Activated CD4-positive, alpha-beta T cell treated with anti-CD3 and anti-CD28 coated beads, Interleukin-2, amount 50 U/mL, for 24 hours (primary cell): ENCODE data around the gene ACSL3.
A peak's percentile ranks its signal among the peaks of the same experiment; 100 is the strongest.
"Not testable (repeated sequence)": the region's sequence is repeated elsewhere in the genome, so short reads cannot be mapped to it uniquely, and the experiment has no call there.

Experiments used
- DNase-seq, 2 donors: peaks; one replicate each; pipeline ENCODE4 v3.0.0-alpha.2; 2020; ENCODE audit warnings: low read depth in 1 of 2, low spot score in 1 of 2

The ACSL3 gene

DNA sequence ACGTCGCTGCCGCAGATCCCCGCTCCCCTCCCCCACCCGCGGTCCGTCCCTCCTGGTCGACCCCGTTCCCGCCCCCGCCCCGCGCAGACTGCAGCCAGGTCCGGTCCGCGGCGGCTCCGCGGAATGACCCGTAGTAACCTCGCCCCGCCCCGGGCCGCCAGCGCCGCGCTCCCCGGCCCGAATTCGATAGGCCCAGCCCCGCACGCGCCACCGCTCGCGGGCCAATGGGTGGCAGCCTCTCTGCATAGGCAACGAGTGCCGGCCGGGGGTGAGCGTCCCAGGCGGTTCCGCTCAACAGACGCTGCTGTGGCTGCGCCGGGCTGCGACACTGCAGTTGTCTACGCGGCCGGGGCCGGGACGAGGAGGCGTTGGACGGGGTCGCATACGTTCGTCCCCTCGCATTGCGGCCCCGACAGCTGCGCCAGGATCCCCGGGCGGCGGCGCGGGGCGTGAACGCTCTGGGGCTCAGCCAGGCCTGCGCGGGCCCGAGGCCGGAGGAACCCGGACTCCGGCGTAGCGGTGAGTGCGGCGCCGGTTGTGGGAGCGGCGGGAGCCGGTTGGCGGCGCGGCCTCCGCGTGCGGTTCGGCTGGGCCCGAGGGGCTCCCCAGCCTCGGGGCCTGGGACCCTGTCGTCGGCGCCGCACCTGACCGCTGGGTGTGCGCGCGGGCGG is at the start of gene ACSL3:
Gene ACSL3 (plus strand): TSS at position 297 of the 671 bp plus-strand sequence. CDS start 47,737 bp downstream, outside the sequence.
- DNase-seq: peak; percentile 87 to 88

DNA sequence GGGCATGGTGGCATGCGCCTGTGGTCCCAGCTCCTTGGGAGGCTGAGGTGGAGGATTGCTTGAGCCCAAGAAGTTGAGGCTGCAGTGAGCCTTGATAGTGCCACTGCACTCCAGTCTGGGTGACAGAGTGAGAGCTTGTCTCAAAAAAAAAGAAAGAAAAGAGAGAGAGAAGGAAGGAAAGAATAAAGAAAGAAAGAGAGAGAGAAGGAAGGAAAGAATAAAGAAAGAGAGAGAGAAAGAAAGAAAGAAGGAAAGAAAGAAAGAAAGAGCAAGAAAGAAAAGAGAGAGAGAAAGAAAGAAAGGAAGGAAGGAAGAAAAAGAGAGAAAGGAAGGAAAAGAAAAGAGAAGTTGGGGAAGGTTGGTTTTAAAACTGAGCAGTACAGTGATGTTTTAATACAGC is 49.0 kb upstream of the ACSL3 start:
- no peak for DNase-seq

DNA sequence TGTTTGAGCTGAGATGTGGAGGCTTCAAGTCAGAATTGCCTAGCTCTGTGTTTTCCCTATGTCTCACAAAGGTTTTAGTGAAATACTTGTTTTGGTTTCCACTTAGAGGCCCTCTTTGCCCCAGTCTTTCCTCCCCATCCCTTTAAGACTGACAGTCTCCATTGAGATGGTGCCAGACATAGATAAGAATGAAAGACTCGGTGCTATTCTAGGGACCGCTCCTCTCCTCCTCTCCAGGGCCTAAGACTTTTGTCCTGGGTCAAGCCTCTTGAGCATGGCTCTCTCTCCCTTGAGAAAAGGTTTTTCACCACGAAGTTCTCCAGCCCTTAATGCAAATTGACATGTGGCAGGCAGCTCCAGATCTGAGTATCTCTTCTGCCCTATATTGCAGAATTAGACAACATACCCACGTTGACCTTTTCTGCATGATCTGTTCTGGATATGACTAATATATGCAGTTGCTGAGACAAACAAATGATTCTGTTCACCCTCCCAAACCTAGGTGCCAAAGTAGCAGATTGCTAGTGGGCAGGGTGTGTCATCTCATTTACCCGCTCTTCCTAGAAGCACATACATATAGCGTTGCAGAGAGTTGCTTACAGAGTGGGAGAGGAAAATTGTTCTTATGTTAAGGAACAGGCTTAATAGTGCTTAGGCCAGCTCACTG is 47.5 kb upstream of the ACSL3 start:
- no peak for DNase-seq

DNA sequence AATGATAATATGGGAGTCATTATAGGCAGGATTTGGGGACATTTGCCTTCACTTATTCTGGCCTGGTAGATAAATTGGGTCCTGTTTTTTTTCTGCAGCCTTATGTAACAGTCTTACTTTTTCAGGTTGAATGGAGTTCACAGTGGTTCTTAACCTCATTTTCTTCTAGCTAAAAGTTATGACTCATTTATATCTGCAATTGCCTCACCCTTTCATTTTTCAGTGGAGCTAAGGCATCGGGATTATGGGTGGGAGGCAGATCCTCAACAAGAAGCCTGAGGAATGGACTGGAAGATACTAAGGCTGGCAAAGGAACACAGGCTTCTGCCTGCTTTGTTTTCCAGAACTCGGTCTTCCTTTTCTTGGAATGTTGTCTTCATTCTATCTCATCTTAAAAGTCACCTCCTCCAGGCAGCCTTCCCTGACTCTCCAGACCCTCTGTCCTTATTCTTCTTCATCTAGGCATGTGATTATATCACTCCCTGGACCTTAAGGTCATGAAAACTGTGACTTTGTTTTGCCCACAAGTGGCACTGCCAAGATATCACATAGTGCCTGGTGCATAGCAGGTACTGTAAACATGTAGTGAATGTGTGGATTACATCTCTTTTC is 41.0 kb upstream of the ACSL3 start:
- DNase-seq: no peak

DNA sequence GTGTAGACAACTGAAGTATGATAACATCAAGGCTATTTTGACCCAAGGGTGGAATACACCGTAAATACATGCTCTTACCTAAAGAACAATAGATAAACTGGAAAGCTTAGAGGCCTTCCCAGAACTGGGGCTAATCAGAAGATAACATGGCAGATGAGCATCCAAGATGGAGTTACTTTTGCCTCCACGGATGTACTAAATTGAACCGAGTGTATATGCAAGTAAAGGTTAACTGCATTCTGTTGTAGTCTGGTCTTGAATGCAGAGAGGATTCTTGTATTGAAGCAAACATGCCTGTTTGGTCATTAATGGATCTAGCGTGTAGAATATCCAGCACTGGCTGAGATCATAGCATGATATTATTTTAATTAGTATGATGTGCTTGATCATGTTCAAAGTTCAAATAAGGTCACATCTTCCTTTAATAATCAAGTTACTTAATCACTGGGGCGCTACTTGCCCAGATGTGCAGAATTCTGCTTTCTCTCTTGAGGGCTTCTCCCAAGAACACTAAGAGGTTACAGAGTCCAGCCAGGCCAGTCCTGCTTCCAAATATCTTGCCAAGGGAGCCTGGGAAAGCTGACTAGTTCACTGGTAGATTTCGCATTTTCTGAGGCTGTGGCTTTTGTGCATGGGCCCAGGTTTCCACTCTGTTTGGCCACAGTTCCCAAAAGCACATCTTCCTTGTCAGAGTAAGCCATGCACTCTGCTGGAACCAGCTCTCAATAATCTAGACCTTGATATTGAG is 37.5 kb upstream of the ACSL3 start:
- DNase-seq: no peak

DNA sequence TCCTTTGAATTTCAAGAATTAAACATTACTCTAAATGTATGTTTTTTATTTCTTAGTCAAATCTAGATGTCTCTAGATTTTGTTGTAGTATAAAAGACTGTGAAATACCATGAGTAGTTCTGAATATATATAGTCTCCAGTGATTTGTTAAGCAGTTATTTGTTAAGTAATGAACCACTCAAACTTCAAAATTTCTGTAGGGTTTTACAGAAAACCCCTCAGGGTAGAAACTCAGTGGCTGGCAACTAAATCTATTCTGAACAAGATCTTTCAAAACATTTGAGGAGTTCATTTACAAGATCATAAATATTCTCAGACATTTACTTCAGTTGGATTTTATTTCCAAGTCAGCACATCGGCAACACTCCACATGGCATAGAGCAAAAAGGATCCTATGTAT is 35.8 kb upstream of the ACSL3 start:
- DNase-seq: no peak

DNA sequence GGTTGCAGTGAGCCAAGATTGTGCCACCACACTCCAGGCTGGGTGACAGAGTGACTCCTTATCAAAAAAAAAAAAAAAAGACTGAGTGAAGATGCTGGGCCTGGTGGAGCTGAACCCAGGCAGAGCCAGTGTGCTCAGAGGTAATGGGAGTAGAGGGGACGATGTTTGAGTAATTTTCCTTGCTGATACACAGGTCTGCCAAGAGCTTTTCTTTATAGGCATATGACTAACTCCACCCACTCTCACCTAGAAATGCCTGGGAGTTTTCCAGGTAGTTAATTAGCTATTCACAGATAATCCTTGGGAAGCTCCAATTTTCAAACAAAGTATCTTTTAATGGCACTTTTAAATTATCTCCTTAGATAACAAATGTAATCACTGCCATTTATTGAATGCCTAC is 33.4 kb upstream of the ACSL3 start:
- no peak for DNase-seq

DNA sequence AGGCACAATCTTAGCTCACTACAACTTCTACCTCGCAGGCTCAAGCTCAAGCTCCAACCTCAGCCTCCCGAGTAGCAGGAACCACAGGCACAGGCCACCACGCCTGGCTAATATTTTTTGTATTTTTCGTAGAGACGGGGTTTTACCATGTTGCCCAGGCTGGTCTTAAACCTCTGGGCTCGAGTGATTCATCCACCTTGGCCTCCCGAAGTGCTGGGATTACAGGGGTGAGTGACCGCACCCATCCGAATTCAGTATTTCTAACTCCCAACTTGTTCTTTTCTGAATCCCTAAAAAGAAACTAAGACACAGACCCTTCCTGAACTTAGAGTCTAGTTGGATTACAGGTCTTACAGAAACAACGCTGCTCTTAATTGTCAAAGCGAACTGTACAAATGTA is 32.3 kb upstream of the ACSL3 start:
- no peak for DNase-seq

DNA sequence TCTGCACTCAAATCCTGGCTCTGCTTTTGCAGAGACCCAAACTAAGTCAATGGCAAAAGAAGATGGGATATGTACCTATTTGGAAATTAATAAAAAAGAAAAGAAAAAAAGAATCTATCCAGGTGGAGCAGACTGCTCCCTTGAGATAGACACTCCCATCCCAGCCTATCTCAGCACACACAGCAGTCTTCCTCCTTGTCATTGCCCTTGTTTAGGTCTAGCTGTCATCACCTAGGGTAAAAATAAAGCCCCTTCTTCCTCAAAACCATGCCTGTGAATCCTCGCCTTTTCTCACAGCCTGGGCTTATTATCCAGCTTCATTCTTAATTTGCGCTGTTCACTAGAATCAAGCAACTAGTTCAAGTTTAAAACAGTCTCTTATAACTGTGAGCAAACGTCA is 30.7 kb upstream of the ACSL3 start:
- no peak for DNase-seq

DNA sequence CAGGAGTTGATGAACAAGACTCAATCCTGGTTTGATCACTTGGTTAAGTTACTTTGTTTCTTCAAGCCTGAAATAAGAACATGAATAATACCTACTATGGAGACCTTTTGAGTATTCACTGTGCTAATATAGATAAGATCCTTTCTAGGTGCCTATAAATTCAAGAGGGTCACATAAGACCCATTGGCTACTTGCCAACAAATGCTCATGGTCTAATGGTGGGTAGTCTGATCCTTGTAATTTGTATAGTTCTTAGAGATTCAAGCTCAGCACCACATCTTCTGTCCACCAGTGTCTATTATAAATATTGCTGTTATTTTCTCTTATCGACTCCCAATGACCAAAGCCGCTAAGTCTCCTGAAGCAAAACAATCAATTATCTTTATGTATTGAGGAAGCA is 27.4 kb upstream of the ACSL3 start:
- no peak for DNase-seq

DNA sequence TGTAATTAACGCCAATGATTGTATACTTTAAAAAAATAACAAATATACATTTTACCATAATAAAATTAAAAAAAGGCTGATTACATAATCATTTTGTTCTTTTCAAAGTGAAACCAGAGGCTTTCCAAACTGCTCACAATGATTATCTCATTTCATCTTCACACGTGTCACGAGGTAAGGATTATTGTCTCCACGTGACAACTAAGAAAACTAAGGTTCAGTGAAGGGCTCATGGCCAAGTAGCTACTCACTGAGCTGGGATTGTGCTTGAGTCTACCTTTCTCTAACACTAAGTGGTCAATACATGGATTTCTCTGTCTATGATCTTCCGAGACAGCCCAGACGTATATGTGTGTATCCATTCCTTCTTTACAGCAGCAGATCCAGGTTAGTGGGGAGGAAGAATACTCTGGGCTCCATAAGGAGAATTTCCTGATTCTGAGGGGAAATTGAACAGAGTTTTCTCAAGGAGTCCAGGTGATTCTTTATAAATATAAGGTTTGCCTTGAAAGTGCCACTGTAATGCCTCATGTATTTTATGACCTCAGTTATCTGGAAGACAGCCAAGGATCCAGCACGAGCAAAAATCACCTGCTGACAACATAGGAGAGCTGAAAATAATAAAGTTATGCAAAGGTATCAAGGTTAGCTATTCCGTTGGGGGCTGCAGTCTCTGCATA is 25.6 kb upstream of the ACSL3 start:
- DNase-seq: no peak

DNA sequence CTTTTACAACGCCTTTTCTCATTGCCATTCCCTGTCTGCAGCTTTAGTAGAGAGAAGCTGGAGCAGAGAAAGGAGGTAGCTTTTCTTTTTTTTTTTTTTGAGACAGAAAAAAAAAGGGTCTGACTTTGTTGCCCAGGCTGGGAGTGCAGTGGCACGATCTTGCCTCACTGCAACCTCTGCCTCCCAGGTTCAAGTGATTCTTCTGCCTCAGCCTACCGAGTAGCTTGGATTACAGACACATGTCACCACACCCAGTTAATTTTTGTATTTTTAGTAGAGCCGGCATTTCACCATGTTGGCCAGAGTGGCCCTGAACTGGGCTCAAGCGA is 25.0 kb upstream of the ACSL3 start:
- no peak for DNase-seq

DNA sequence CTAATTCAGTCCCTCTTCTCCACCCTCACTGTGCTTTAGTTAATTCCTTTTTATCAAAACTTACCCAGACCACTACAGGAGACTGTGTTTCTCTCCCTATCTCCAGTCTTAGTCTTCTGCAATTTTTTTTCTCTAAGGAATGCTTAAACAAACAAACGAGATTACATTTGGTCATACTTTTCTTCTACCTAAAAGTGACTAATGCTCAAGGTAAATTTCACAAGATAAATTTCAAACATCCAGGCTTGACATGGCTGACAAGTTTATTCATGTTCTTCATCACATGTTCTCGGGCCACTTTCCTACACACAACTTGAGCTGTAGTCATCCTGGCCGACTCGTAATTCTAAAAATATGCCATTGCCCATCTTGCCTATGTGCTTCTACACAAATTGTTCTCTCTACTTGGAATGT is 23.2 kb upstream of the ACSL3 start:
- DNase-seq: no peak

DNA sequence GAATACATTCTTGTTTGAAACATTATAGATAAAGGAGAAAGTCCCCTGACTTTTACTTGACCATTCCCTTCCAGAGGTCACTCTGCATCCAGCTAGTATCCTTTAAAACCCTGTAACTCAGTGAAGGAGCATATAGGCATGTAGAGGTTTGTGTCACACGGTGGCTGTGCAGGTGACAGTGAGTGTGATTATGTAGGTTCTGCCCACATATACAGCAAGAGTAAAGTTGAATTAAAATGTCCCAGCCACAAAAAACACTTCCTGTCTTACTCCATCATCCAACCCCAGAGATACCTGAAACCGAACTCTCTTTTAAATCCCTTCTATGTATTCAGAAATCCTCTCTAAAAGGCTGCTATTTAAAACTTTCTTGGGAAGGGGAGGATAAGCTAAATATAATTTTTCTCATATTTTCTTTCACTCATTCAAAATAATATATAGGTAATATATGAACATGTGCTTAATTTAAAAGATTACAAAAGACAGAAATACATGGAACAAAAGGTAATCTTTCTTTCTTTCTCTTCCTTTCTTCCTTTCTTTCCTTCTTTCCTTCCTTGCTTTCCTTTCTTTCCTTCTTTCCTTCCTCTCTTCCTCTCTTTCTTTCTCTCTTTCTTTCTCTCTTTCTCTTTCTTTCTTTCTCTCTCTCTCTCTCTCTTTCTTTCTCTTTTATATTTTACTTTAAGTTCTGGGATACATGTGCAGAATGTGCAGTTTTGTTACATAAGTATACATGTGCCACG is 20.6 kb upstream of the ACSL3 start:
- no peak for DNase-seq

DNA sequence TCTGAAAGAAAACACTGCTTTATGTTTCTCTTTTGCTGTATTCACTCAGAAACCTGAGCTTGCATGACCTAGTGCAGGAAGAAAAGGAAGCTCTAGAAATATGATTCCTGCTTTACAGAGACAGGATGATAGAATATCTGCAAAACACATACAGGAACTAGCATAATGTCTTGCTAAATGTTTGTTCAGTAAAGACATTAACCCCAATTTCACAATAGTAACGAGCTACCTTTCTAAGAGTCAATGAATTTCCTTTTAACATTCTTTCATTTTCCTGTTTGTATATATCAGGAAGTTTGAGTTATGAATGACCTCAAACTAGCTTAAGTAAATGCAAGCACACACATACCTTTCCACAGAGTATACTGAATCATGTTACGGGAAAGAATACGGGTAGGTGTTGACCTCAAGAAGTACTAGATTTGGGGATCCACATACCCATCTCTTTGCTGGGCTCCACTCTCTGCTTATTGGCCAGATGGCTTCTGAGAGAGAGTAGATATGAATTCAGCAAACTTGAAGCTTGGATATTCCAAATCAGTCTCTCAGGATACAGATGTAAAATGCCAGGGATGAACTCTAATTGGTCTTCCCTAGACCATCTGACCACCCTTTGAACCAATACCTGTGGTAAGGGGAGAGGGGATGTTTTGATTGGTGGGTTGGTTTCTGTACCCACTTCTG is 18.2 kb upstream of the ACSL3 start:
- no peak for DNase-seq

DNA sequence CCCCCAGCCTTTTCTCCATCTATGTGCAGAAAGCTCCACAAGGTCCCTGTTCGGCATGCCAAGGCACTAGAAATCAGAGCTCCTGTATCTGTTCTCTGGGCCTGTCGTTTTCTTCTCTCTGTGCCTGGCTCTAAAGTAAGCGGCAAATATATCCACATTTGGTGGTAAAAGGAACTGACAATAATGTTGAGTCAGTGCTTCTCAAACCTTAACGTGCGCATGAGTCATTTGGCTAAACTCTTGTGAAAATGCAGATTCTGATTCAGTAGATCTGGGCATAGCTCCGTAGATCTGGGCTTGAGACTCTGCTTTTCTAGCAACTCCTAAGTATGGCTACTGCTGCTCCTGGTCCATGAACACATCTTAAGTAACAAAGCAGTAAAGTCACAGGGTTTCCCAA is 16.5 kb upstream of the ACSL3 start:
- no peak for DNase-seq

DNA sequence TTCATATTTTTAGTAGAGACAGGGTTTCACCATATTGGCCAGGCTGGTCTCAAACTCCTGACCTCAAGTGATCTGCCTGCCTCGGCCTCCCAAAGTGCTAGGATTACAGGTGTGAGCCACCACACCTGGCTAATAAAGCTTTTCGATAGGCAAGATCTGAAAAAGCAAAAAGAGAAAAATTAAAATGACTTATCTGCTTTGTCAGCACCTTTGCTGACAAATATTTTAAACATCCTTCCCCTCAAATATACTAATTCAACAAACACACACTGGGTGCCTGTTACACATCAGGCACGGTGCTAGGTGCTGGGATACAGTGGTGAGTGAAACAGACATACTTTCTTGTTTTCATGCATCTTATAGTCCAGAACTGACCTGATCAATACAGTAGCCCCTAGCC is 15.5 kb upstream of the ACSL3 start:
- not testable (repeated sequence) for DNase-seq

DNA sequence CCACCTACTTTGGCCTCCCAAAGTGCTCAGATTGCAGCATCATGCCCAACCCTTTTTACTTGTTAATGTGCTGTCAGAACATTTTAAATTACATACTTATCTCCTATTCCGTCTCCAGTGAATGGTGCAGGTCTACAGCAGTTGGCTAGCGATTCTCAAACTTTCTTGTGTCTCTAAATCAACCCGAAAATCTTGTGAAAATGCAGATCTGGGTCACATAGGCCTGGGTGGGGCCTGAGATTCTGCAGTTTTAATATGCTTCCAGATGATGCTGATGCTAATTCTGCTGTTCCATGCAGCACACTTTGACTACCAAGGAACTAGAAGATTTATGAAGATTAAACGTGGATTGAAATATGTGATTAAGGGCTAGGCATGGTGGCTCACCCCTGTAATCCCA is 14.8 kb upstream of the ACSL3 start:
- DNase-seq: no peak

DNA sequence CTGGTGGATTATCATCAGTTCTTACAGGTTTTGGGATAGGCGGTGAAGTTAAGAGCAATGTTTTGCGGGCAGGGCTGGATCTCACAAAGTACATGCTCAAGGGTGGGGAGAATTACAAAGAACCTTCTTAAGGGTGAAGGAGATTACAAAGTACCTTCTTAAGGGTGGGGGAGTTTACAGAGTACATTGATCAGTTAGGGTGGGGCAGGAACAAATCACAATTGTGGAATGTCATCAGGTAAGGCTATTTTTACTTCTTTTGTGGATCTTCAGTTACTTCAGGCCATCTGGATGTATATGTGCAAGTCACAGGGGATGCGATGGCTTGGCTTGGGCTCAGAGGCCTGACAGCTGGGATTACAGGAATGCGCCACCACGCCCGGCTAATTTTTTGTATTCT is 12.8 kb upstream of the ACSL3 start:
- DNase-seq: not testable (repeated sequence)

DNA sequence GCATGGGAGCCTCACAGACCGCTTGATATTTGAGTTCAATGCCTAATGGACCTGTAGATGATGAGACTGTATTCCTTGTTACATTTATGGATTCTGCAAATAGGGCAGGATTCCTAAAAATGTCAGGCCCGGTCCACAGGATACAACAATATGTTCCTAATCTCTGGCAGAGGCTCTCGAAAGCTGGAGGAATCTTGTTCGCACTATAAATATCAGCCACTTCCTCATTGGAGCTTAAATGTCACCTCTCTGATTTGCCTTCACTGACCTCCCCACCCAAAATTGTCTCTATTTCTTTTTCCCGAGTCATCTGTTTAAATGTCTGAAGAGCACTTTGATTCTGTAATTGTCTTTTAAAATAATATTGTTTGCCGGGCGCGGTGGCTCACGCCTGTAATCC is 12.0 kb upstream of the ACSL3 start:
- no peak for DNase-seq
